ENCODE data around the gene UBALD2.
"Not testable (repeated sequence)": the region's sequence is repeated elsewhere in the genome, so short reads cannot be mapped to it uniquely, and the experiment has no call there.

UBALD2 gene

DNA sequence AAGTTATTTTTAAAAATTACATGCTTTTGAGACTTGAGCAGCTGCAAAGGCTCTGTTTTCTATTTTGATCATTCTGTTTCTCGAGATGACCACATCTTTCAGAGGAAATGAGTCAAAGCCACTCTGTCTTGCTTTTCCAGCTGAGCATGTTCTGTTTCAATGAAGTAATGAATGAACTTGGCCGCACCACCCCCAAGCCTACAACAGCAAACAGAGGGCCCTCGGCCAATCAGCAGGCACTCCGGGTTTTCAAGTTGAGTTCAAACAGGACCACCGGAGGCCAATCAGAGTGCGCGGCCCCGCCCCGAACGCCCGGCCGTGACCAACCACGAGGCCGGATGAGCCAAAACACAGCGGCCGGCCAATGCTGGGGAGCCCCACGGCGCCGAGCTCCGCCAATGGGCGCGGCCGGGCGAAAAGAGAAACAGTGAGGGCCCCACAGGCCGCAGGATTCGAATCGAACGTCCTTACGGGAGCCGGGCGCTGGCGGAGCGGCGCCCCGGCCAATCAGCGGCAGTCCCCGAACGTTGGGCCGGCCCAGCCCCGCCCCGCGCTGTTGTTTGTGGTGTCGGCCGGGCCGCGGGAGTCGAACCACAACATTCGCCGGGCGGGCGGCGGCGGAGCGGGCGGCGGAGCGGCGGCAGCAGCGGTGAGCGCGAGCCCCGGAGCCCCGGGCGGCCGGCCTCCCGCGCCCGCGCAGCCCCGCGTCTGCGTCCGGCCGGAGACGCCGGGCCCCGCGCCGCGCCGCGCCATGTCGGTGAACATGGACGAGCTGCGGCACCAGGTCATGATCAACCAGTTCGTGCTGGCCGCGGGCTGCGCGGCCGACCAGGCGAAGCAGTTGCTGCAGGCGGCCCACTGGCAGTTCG, at the start of gene UBALD2:
TSS of gene UBALD2 (plus strand) at position 594 of the 869 bp plus-strand sequence. CDS start at position 752, 158 bp downstream.
- DNase-seq (ENCODE audit: low read depth, low spot score), result peak; percentile 83
- H3K36me3 ChIP-seq (ENCODE audit: insufficient read depth, low read length), result peaks cover 2% of the 10 kb centered on the region; the same call in 1 of the 2 replicates
- H3K27ac ChIP-seq, result peak within 1 kb of the TSS; percentile 79
- peak within 1 kb of the TSS; percentile 95 for H3K4me3 ChIP-seq
- TF ChIP-seq FOXP2 (optimal IDR thresholded peaks at IDR 0.05; ENCODE audit: control extremely low read depth, extremely low read length, insufficient read depth), result peak; percentile 65
- TF ChIP-seq POLR2AphosphoS5 (IDR thresholded peaks at IDR 0.05; ENCODE audit: borderline replicate concordance, low read depth, low read length), result no peak
- no peak for TF ChIP-seq EZH2 (IDR thresholded peaks at IDR 0.05)
- H3K9ac ChIP-seq (ENCODE audit: insufficient read length), result peak within 1 kb of the TSS; percentile 84
- H3K9me3 ChIP-seq (ENCODE audit: low read depth, low read length), result no peaks in the 10 kb centered on the region

DNA sequence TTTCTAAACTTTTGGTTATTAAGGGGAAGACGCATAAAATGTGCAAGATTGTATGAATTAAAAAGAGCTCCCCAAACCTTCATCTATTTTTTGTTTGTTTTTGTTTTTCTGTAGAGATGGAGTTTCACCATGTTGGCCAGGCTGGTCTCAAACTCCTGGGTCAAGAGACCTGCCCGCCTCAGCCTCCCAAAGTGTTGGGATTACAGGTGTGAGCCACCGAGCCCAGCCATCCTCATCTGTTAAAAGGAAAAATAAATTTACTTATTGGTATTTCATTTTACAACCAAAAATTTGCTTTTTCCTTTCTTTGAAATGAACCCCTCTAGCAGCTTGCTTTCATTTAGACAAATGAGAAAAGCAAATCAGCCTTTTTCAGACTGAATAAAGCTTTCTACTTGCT, 48.1 kb upstream of the UBALD2 start:
- Histone ChIP-seq H3K9ac (ENCODE audit: insufficient read length) (no peak overlapping the region), H3K4me3 (no peak overlapping the region), H3K36me3 (ENCODE audit: insufficient read depth, low read length) (no peaks in the 10 kb centered on the region), H3K9me3 (ENCODE audit: low read depth, low read length) (no peaks in the 10 kb centered on the region), H3K27ac (no peak overlapping the region)
- no peak for DNase-seq (ENCODE audit: low read depth, low spot score)
- TF ChIP-seq POLR2AphosphoS5 (IDR thresholded peaks at IDR 0.05; ENCODE audit: borderline replicate concordance, low read depth, low read length) (no peak), FOXP2 (optimal IDR thresholded peaks at IDR 0.05; ENCODE audit: control extremely low read depth, extremely low read length, insufficient read depth) (no peak), EZH2 (IDR thresholded peaks at IDR 0.05) (no peak)

DNA sequence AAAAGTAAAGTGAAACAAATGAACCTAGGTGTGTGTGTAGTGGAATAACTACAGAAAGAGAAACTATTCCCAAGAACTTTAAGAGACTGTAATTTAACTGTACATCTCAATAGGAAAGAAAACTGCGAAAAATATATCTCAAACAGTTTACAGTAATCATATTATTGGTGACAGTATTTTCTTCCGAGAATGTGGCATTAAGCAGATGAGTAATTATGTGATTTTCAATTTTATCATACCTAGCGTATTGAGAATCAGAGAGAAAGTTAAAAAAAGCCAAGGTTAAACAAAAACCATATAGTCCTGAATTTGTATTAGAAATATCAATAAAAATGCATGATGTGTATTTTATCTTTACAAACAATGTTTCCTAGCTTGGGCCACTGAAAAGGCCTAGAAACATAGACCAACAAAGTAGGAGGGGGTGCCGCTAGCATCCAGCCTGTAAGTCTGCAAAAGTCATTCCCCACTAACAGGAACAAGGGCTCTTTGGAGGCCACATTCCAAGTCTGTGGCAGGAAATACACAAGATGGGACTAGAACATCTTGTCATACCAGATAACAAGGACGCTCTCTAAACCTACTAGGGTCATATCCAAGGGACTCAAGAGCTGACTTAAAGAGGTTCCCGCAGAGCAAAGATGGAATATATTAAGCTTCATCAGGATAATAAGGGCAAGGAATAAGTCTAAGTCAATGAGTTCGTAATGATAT, 45.3 kb upstream of the UBALD2 start:
- Histone ChIP-seq H3K4me3 (no peak overlapping the region), H3K27ac (no peak overlapping the region), H3K36me3 (ENCODE audit: insufficient read depth, low read length) (no peaks in the 10 kb centered on the region), H3K9me3 (ENCODE audit: low read depth, low read length) (no peaks in the 10 kb centered on the region), H3K9ac (ENCODE audit: insufficient read length) (no peak overlapping the region)
- DNase-seq (ENCODE audit: low read depth, low spot score), result no peak
- TF ChIP-seq FOXP2 (optimal IDR thresholded peaks at IDR 0.05; ENCODE audit: control extremely low read depth, extremely low read length, insufficient read depth), result no peak
- no peak for TF ChIP-seq POLR2AphosphoS5 (IDR thresholded peaks at IDR 0.05; ENCODE audit: borderline replicate concordance, low read depth, low read length)
- TF ChIP-seq EZH2 (IDR thresholded peaks at IDR 0.05), result no peak

DNA sequence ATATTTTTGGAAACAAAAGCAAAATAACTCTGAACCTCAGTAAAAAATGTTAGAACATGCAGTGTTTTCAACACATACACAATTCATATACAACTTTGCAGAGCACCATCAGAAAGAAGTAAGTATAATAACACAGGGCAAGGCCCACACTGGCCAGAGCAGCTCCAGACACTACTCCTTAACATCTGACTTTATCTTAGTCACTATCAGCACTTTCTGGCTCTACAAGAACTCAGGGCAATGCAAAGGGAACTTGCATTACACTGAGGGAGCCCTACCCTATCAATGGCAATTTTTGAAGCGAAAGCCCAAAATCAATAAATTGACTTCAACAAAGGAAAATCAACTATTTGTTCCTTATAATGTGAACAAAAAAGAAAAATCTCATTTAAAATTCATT, 41.3 kb upstream of the UBALD2 start:
- Histone ChIP-seq H3K9ac (ENCODE audit: insufficient read length) (no peak overlapping the region), H3K4me3 (no peak overlapping the region), H3K27ac (no peak overlapping the region), H3K9me3 (ENCODE audit: low read depth, low read length) (no peaks in the 10 kb centered on the region), H3K36me3 (ENCODE audit: insufficient read depth, low read length) (no peaks in the 10 kb centered on the region)
- no peak for DNase-seq (ENCODE audit: low read depth, low spot score)
- TF ChIP-seq FOXP2 (optimal IDR thresholded peaks at IDR 0.05; ENCODE audit: control extremely low read depth, extremely low read length, insufficient read depth), result no peak
- TF ChIP-seq EZH2 (IDR thresholded peaks at IDR 0.05), result no peak
- no peak for TF ChIP-seq POLR2AphosphoS5 (IDR thresholded peaks at IDR 0.05; ENCODE audit: borderline replicate concordance, low read depth, low read length)

DNA sequence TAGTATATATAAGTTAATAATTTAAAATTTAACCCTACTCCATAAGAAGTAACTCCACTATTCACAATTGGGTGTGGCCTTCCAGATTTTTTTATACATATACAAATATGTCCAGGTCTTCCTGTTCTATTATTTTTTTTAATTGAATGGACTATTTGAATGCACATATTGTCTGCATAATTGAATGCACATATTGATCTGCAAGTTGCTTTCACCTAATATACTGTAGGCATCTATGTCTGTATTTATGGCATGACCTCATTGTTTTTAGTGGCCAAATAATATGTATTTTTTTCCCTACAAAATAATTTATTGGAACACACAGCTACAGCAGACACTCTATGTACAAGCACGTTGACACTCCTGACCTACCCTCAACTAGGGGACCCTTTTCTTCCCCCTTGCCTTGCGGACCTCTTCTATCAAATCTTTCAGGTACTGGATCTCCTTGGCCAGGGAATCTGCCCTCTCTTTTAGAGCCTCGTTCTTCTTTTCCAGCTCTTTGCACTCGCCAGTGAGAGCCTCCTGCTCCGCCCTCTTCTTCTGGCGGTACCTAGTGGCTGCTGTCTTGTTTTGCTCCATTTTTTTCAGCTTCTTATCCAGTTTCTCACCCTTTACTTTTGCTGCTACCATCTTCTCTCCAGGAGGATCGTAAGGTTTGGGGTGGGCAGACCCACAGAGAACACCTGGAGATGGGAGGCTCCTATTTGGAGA, 39.6 kb upstream of the UBALD2 start:
- H3K9ac ChIP-seq (ENCODE audit: insufficient read length); DNase-seq (ENCODE audit: low read depth, low spot score); H3K36me3 ChIP-seq (ENCODE audit: insufficient read depth, low read length); H3K4me3 ChIP-seq; H3K27ac ChIP-seq; H3K9me3 ChIP-seq (ENCODE audit: low read depth, low read length): not testable (repeated sequence)

DNA sequence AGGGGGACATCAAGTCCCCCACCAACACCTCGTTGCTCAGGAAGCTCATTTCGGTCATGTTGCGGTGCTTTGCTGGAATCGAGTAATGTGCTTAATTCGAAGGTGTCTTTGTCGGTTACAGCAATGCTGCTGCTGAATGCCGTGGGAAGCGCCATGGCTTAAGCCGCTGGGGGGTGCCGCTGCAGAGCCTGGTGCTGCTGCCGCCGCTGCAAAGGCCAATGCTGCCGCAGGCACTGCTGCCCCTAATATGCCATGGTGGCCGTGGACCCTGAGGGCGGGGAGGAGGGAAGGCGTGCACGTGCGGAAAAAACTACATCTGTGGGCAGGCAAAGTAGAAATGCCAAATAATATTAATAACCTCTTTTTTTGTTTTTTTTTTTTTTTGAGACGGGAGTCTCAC, 38.4 kb upstream of the UBALD2 start:
- H3K36me3 ChIP-seq (ENCODE audit: insufficient read depth, low read length); DNase-seq (ENCODE audit: low read depth, low spot score); H3K4me3 ChIP-seq; H3K9me3 ChIP-seq (ENCODE audit: low read depth, low read length); H3K27ac ChIP-seq; H3K9ac ChIP-seq (ENCODE audit: insufficient read length): not testable (repeated sequence)

DNA sequence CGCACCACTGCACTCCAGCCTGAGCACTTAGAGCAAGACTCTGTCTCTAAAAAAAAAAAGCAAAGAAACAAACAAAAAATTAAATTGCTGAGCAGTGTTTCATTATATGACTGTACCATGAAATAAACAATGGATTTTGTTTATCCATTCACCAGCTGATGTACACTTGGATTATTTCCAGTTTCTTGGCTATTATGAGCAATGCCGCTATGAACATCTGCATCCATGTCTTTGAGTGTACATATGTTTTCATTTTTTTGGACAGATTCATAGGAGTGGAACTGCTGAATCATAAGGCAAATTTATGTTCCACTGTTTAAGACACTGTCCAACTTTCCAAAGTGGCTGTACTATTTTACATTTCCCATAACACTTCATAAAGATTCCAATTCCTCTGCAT, 32.8 kb upstream of the UBALD2 start:
- no peak for TF ChIP-seq EZH2 (IDR thresholded peaks at IDR 0.05)
- TF ChIP-seq FOXP2 (optimal IDR thresholded peaks at IDR 0.05; ENCODE audit: control extremely low read depth, extremely low read length, insufficient read depth), result no peak
- DNase-seq (ENCODE audit: low read depth, low spot score), result no peak

DNA sequence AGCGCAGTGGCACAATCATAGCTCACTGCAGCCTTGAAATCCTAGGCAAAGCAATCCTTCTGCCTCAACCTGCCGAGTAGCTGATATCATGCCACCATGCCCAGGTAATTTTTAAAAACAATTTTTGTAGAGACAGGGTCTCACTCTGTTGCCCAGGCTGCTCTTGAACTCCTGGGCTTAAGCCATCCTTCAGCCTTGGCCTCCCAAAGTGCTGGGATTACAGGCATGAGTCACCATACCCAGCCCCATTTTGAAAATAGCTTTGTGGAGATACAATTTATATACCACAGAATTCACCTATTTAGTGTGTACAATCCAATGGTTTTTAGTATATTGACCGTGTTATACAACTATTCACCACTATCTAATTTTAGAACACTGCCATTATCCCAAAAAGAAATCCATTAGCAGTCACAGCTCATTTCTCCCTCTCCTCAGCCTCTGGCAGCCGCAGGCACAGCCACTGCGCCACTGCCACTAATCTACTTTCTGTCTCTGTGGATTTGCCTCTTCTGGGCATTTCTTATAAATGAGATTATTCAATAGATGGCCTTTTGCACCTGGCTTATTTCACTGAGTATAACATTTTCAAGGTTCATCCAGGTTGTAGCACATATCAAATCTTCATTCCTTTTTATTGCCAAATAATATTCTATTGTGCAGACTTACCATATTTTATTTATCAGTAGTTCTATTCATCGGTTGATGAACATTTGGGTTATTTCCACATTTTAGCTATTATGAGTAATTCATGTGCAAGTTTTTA, 31.4 kb upstream of the UBALD2 start:
- DNase-seq (ENCODE audit: low read depth, low spot score), result no peak
- H3K4me3 ChIP-seq, result no peak overlapping the region
- no peaks in the 10 kb centered on the region for H3K9me3 ChIP-seq (ENCODE audit: low read depth, low read length)
- no peak for TF ChIP-seq EZH2 (IDR thresholded peaks at IDR 0.05)
- no peak for TF ChIP-seq POLR2AphosphoS5 (IDR thresholded peaks at IDR 0.05; ENCODE audit: borderline replicate concordance, low read depth, low read length)
- TF ChIP-seq FOXP2 (optimal IDR thresholded peaks at IDR 0.05; ENCODE audit: control extremely low read depth, extremely low read length, insufficient read depth), result no peak
- H3K9ac ChIP-seq (ENCODE audit: insufficient read length), result no peak overlapping the region
- no peaks in the 10 kb centered on the region for H3K36me3 ChIP-seq (ENCODE audit: insufficient read depth, low read length)
- H3K27ac ChIP-seq, result no peak overlapping the region

More for the DNA sequence above, 32.8 kb upstream of the UBALD2 start:
- H3K4me3 ChIP-seq, result no peak overlapping the region
- H3K27ac ChIP-seq, result no peak overlapping the region
- H3K9me3 ChIP-seq (ENCODE audit: low read depth, low read length), result no peaks in the 10 kb centered on the region
- no peaks in the 10 kb centered on the region for H3K36me3 ChIP-seq (ENCODE audit: insufficient read depth, low read length)
- no peak overlapping the region for H3K9ac ChIP-seq (ENCODE audit: insufficient read length)
